Immature natural killer cell (primary cell): Measurements from ENCODE around the gene CREB3L2. TPM values are rescaled to one million over a fixed set of nuclear protein-coding genes. Genes with fewer than 3 reads are reported as not detected.

Source experiments
- DNase-seq, 3 donors: peaks; one replicate each; pipeline ENCODE4 v3.0.0; 2022; ENCODE audit warnings: mixed read lengths in 1 of 3
- H3K27ac Mint-ChIP-seq, 6 donors: one replicate each; pipeline ENCODE4 v1.8.0; 2020; ENCODE audit warnings: mixed read lengths in 6 of 6, mild to moderate bottlenecking in 5 of 6, inconsistent platforms in 4 of 6, moderate library complexity in 3 of 6
- H3K27me3 Mint-ChIP-seq, 3 donors: one replicate each; pipeline ENCODE4 v1.8.0; 2020 to 2021; ENCODE audit warnings: low read depth in 3 of 3, mild to moderate bottlenecking in 3 of 3, mixed read lengths in 3 of 3, moderate library complexity in 3 of 3, inconsistent platforms in 1 of 3
- H3K36me3 Mint-ChIP-seq, 3 donors: one replicate each; pipeline ENCODE4 v1.8.0; 2020; ENCODE audit warnings: mixed read lengths in 3 of 3, inconsistent platforms in 2 of 3, mild to moderate bottlenecking in 2 of 3
- H3K4me1 Mint-ChIP-seq, 2 donors: one replicate each; pipeline ENCODE4 v1.8.0; 2020; ENCODE audit warnings: inconsistent platforms in 2 of 2, mild to moderate bottlenecking in 2 of 2, mixed read lengths in 2 of 2, moderate library complexity in 1 of 2
- H3K4me3 Mint-ChIP-seq, 5 donors: one replicate each; pipeline ENCODE4 v1.8.0; 2020; ENCODE audit warnings: mild to moderate bottlenecking in 5 of 5, mixed read lengths in 5 of 5, inconsistent platforms in 3 of 5, moderate library complexity in 3 of 5
- H3K9me3 Mint-ChIP-seq, 6 donors: one replicate each; pipeline ENCODE4 v1.8.0; 2020; ENCODE audit warnings: mild to moderate bottlenecking in 6 of 6, mixed read lengths in 6 of 6, inconsistent platforms in 4 of 6, moderate library complexity in 3 of 6
- polyA plus RNA-seq, 3 donors: library from polyadenylated mRNA; unstranded; fragments of 300-500 nt; fragmentation: Illumina TruSeq; gene quantifications; one replicate each; pipeline ENCODE4 v1.2.3, GENCODE V29; 2021

Gene CREB3L2
- polyA plus RNA-seq, 3 donors from 2014 or later = 10.8 to 21.6 (median 12.6) TPM

GRCh38 chr7:137850972-137851945, 150.6 kb downstream of the CREB3L2 start:
- no peaks in the 10 kb centered on the region for H3K9me3 Mint-ChIP-seq
- H3K4me1 Mint-ChIP-seq = peaks cover 5 to 7% of the 10 kb centered on the region in 2 donors
- peaks cover 6 to 17% (median 16%) of the 10 kb centered on the region in 3 donors for H3K36me3 Mint-ChIP-seq
- H3K4me3 Mint-ChIP-seq = no peak overlapping the region
- H3K27me3 Mint-ChIP-seq = peaks cover 5 to 14% (median 12%) of the 10 kb centered on the region in 3 donors
- peak in 1 of 3 donors; percentile 17 for DNase-seq
- H3K27ac Mint-ChIP-seq = no peak overlapping the region

- peaks cover 7 to 20% (median 14%) of the 10 kb centered on the region in 3 donors for H3K27me3 Mint-ChIP-seq
- H3K4me1 Mint-ChIP-seq = peaks cover 8 to 12% of the 10 kb centered on the region in 2 donors
- H3K27ac Mint-ChIP-seq = no peak overlapping the region
- no peak for DNase-seq
- H3K36me3 Mint-ChIP-seq = peaks cover 5 to 13% (median 9%) of the 10 kb centered on the region in 3 donors
- no peaks in the 10 kb centered on the region for H3K9me3 Mint-ChIP-seq
- no peak overlapping the region for H3K4me3 Mint-ChIP-seq
These were observed 151.3 kb downstream of the CREB3L2 start for GRCh38 chr7:137850571-137850970.

GRCh38 chr7:137848095-137848494, 153.8 kb downstream of the CREB3L2 start:
- Mint-ChIP-seq H3K4me1 (peaks cover 8 to 12% of the 10 kb centered on the region in 2 donors), H3K4me3 (peak overlapping the region in 4 of 5 donors; percentile 21 to 48 (median 42)), H3K27me3 (peaks cover 15 to 33% (median 19%) of the 10 kb centered on the region in 3 donors), H3K36me3 (peaks cover 0 to 8% (median 8%) of the 10 kb centered on the region in 3 donors), H3K27ac (no peak overlapping the region), H3K9me3 (no peaks in the 10 kb centered on the region)
- no peak for DNase-seq

GRCh38 chr7:137847568-137848050, 154.3 kb downstream of the CREB3L2 start:
- DNase-seq = peak in 1 of 3 donors; percentile 2
- Mint-ChIP-seq H3K4me1 (peaks cover 8 to 12% of the 10 kb centered on the region in 2 donors), H3K4me3 (peak overlapping the region; percentile 21 to 48 (median 40)), H3K27me3 (peaks cover 18 to 35% (median 19%) of the 10 kb centered on the region in 3 donors), H3K36me3 (peaks cover 0 to 8% (median 8%) of the 10 kb centered on the region in 3 donors), H3K27ac (no peak overlapping the region), H3K9me3 (no peaks in the 10 kb centered on the region)

- Mint-ChIP-seq H3K27me3 (peaks cover 18 to 41% (median 19%) of the 10 kb centered on the region in 3 donors), H3K36me3 (peaks cover 0 to 8% (median 8%) of the 10 kb centered on the region in 3 donors), H3K9me3 (no peaks in the 10 kb centered on the region), H3K4me3 (peak within 1 kb of the TSS; percentile 21 to 66 (median 60)), H3K27ac (no peak within 1 kb of the TSS), H3K4me1 (peaks cover 8 to 12% of the 10 kb centered on the region in 2 donors)
- no peak for DNase-seq
These were observed 154.9 kb downstream of the CREB3L2 start, which contains the start of gene DGKI for GRCh38 chr7:137846827-137847567. DGKI (minus strand) TSS chr7:137846974.

GRCh38 chr7:137846549-137846826, 155.4 kb downstream of the CREB3L2 start:
- Mint-ChIP-seq H3K4me1 (peaks cover 8 to 12% of the 10 kb centered on the region in 2 donors), H3K27ac (no peak overlapping the region), H3K4me3 (no peak overlapping the region), H3K27me3 (peaks cover 18 to 47% (median 20%) of the 10 kb centered on the region in 3 donors), H3K9me3 (no peaks in the 10 kb centered on the region), H3K36me3 (peaks cover 0 to 5% (median 5%) of the 10 kb centered on the region in 3 donors)
- DNase-seq = peak in 2 of 3 donors; percentile 6 to 17

- DNase-seq = no peak
- Mint-ChIP-seq H3K4me1 (peaks cover 8 to 12% of the 10 kb centered on the region in 2 donors), H3K4me3 (peak overlapping the region in 2 of 5 donors; percentile 19 to 27)
These were observed 157.0 kb downstream of the CREB3L2 start for GRCh38 chr7:137844677-137845425.

GRCh38 chr7:137839903-137840779, 161.7 kb downstream of the CREB3L2 start:
- DNase-seq = no peak
- no peaks in the 10 kb centered on the region for H3K4me1 Mint-ChIP-seq
- peaks cover 0 to 2% (median 0%) of the 10 kb centered on the region in 6 donors for H3K9me3 Mint-ChIP-seq
- H3K4me3 Mint-ChIP-seq = no peak overlapping the region
- H3K27me3 Mint-ChIP-seq = peaks cover 14 to 33% (median 16%) of the 10 kb centered on the region in 3 donors
- no peaks in the 10 kb centered on the region for H3K36me3 Mint-ChIP-seq
- no peak overlapping the region for H3K27ac Mint-ChIP-seq

More at GRCh38 chr7:137844677-137845425, 157.0 kb downstream of the CREB3L2 start:
- Mint-ChIP-seq H3K27ac (no peak overlapping the region), H3K36me3 (peaks cover 0 to 3% (median 0%) of the 10 kb centered on the region in 3 donors), H3K27me3 (peaks cover 18 to 51% (median 25%) of the 10 kb centered on the region in 3 donors), H3K9me3 (no peaks in the 10 kb centered on the region)

- DNase-seq = no peak
- Mint-ChIP-seq H3K4me3 (no peak overlapping the region), H3K36me3 (no peaks in the 10 kb centered on the region), H3K9me3 (peaks cover 0 to 2% (median 0%) of the 10 kb centered on the region in 6 donors), H3K4me1 (no peaks in the 10 kb centered on the region), H3K27me3 (peaks cover 8 to 26% (median 14%) of the 10 kb centered on the region in 3 donors), H3K27ac (no peak overlapping the region)
These were observed 163.1 kb downstream of the CREB3L2 start for GRCh38 chr7:137838706-137839315.

- Mint-ChIP-seq H3K4me3 (no peak overlapping the region), H3K36me3 (peaks cover 0 to 4% (median 0%) of the 10 kb centered on the region in 3 donors), H3K9me3 (peaks cover 5 to 12% (median 9%) of the 10 kb centered on the region in 6 donors), H3K27me3 (peaks cover 2 to 15% (median 11%) of the 10 kb centered on the region in 3 donors), H3K27ac (no peak overlapping the region), H3K4me1 (no peaks in the 10 kb centered on the region)
- DNase-seq = no peak
These were observed 165.3 kb downstream of the CREB3L2 start for GRCh38 chr7:137836541-137836940.

- H3K27me3 Mint-ChIP-seq = peaks cover 2 to 12% (median 8%) of the 10 kb centered on the region in 3 donors
- no peaks in the 10 kb centered on the region for H3K4me1 Mint-ChIP-seq
These were observed 165.8 kb downstream of the CREB3L2 start for GRCh38 chr7:137836113-137836509.

More at GRCh38 chr7:137836113-137836509, 165.8 kb downstream of the CREB3L2 start:
- Mint-ChIP-seq H3K27ac (no peak overlapping the region), H3K9me3 (peaks cover 5 to 15% (median 9%) of the 10 kb centered on the region in 6 donors), H3K4me3 (no peak overlapping the region), H3K36me3 (peaks cover 0 to 4% (median 0%) of the 10 kb centered on the region in 3 donors)
- no peak for DNase-seq
